Mesodermal cell (in vitro differentiated cells): ENCODE results near the gene COL23A1.

Experiments
- H3K27ac ChIP-seq: 2 replicates; pipeline ENCODE4 v1.7.0; 2013; ENCODE audit warnings: mild to moderate bottlenecking, low read depth, low read length, moderate library complexity; ENCODE audit not compliant: severe bottlenecking
- H3K36me3 ChIP-seq: 2 replicates; pipeline ENCODE4 v1.7.1; 2013; ENCODE audit warnings: mild to moderate bottlenecking, low read length, moderate library complexity; ENCODE audit not compliant: control insufficient read depth, insufficient read depth
- H3K4me1 ChIP-seq: one replicate; pipeline ENCODE4 v1.7.1; 2013; ENCODE audit warnings: mild to moderate bottlenecking, low read length; ENCODE audit not compliant: insufficient read depth, control insufficient read depth, poor library complexity, severe bottlenecking
- H3K4me3 ChIP-seq: 2 replicates; pipeline ENCODE4 v1.7.0; 2013; ENCODE audit warnings: low read length, control low read depth, mild to moderate bottlenecking; ENCODE audit not compliant: insufficient read depth, poor library complexity, severe bottlenecking; ENCODE audit errors: extremely low read depth
- H3K9me3 ChIP-seq: 2 replicates; pipeline ENCODE4 v1.7.1; 2013; ENCODE audit warnings: mild to moderate bottlenecking, low read length, moderate library complexity; ENCODE audit not compliant: control insufficient read depth
- WGBS, 2 experiments: methylation state at CpG; one replicate each; pipeline ENCODE4 v1.1.5; 2013; ENCODE audit warnings: missing lambda C conversion rate in 2 of 2; ENCODE audit not compliant: insufficient coverage in 2 of 2; 5-methylcytosine and 5-hydroxymethylcytosine counted together

COL23A1 gene

GRCh38 chr5:178314061-178314660, 276.0 kb downstream of the COL23A1 start:
- 83 to 88% methylated on average over 15 to 17 of the region's 17 CpGs for WGBS, 2 experiments
- Histone ChIP-seq H3K36me3 (no peaks in the 10 kb centered on the region), H3K9me3 (no peaks in the 10 kb centered on the region), H3K27ac (no peak overlapping the region), H3K4me3 (no peak overlapping the region), H3K4me1 (peaks cover 3% of the 10 kb centered on the region)

GRCh38 chr5:178313316-178313715, 276.9 kb downstream of the COL23A1 start:
- Histone ChIP-seq H3K9me3 (no peaks in the 10 kb centered on the region), H3K27ac (no peak overlapping the region), H3K4me3 (no peak overlapping the region), H3K4me1 (peaks cover 3% of the 10 kb centered on the region), H3K36me3 (no peaks in the 10 kb centered on the region)
- WGBS, 2 experiments, result 92% methylated on average over 8 to 10 of the region's 11 CpGs

GRCh38 chr5:178312880-178313282, 277.3 kb downstream of the COL23A1 start:
- WGBS, 2 experiments, result 87 to 95% methylated on average over 18 of the region's 18 CpGs
- peaks cover 3% of the 10 kb centered on the region for H3K4me1 ChIP-seq
- no peak overlapping the region for H3K4me3 ChIP-seq
- H3K36me3 ChIP-seq, result no peaks in the 10 kb centered on the region
- peak overlapping the region; percentile 5 for H3K27ac ChIP-seq
- no peaks in the 10 kb centered on the region for H3K9me3 ChIP-seq

GRCh38 chr5:178310130-178310865, 279.9 kb downstream of the COL23A1 start:
- H3K9me3 ChIP-seq, result no peaks in the 10 kb centered on the region
- WGBS, 2 experiments, result 86 to 92% methylated on average over 14 to 17 of the region's 17 CpGs
- H3K4me1 ChIP-seq, result peaks cover 3% of the 10 kb centered on the region
- H3K36me3 ChIP-seq, result no peaks in the 10 kb centered on the region
- no peak overlapping the region for H3K27ac ChIP-seq
- H3K4me3 ChIP-seq, result no peak overlapping the region

GRCh38 chr5:178309271-178310013, 280.8 kb downstream of the COL23A1 start:
- H3K4me1 ChIP-seq, result peaks cover 3% of the 10 kb centered on the region
- no peak overlapping the region for H3K27ac ChIP-seq
- WGBS, 2 experiments, result 83 to 89% methylated on average over 12 to 16 of the region's 18 CpGs
- H3K36me3 ChIP-seq, result no peaks in the 10 kb centered on the region
- no peak overlapping the region for H3K4me3 ChIP-seq
- H3K9me3 ChIP-seq, result no peaks in the 10 kb centered on the region

- no peak overlapping the region for H3K4me3 ChIP-seq
- H3K27ac ChIP-seq, result no peak overlapping the region
- WGBS, 2 experiments, result 95 to 96% methylated on average over 16 to 18 of the region's 18 CpGs
- no peaks in the 10 kb centered on the region for H3K9me3 ChIP-seq
- peaks cover 3% of the 10 kb centered on the region for H3K4me1 ChIP-seq
- H3K36me3 ChIP-seq, result no peaks in the 10 kb centered on the region
These were observed 281.6 kb downstream of the COL23A1 start for GRCh38 chr5:178308541-178309092.

- Histone ChIP-seq H3K4me1 (peaks cover 3% of the 10 kb centered on the region), H3K27ac (no peak overlapping the region), H3K9me3 (no peaks in the 10 kb centered on the region), H3K4me3 (no peak overlapping the region), H3K36me3 (no peaks in the 10 kb centered on the region)
- 83 to 84% methylated on average over 22 to 25 of the region's 30 CpGs for WGBS, 2 experiments
These were observed 282.7 kb downstream of the COL23A1 start for GRCh38 chr5:178307267-178308045.

- no peak overlapping the region for H3K4me3 ChIP-seq
- WGBS, 2 experiments, result 82 to 86% methylated on average over 11 to 12 of the region's 23 CpGs
These were observed 283.6 kb downstream of the COL23A1 start for GRCh38 chr5:178306430-178307225.

GRCh38 chr5:178305801-178306200, 284.4 kb downstream of the COL23A1 start:
- Histone ChIP-seq H3K27ac (no peak overlapping the region), H3K36me3 (no peaks in the 10 kb centered on the region), H3K9me3 (no peaks in the 10 kb centered on the region), H3K4me3 (no peak overlapping the region), H3K4me1 (no peaks in the 10 kb centered on the region)
- 93% methylated on average over 12 to 15 of the region's 15 CpGs for WGBS, 2 experiments

More at GRCh38 chr5:178306430-178307225, 283.6 kb downstream of the COL23A1 start:
- Histone ChIP-seq H3K9me3 (no peaks in the 10 kb centered on the region), H3K4me1 (no peaks in the 10 kb centered on the region), H3K27ac (no peak overlapping the region), H3K36me3 (no peaks in the 10 kb centered on the region)
